Measurements from ENCODE around the gene SCN1B.
"Not testable (repeated sequence)": the region's sequence is repeated elsewhere in the genome, so short reads cannot be mapped to it uniquely, and the experiment has no call there.

The SCN1B gene

GRCh38 chr19:35013820-35014754 lies 16.2 kb upstream of the SCN1B start:
- H3K4me1 Mint-ChIP-seq = peaks cover 4% of the 10 kb centered on the region
- no peaks in the 10 kb centered on the region for H3K9me3 Mint-ChIP-seq
- TF ChIP-seq, protein P1, sequence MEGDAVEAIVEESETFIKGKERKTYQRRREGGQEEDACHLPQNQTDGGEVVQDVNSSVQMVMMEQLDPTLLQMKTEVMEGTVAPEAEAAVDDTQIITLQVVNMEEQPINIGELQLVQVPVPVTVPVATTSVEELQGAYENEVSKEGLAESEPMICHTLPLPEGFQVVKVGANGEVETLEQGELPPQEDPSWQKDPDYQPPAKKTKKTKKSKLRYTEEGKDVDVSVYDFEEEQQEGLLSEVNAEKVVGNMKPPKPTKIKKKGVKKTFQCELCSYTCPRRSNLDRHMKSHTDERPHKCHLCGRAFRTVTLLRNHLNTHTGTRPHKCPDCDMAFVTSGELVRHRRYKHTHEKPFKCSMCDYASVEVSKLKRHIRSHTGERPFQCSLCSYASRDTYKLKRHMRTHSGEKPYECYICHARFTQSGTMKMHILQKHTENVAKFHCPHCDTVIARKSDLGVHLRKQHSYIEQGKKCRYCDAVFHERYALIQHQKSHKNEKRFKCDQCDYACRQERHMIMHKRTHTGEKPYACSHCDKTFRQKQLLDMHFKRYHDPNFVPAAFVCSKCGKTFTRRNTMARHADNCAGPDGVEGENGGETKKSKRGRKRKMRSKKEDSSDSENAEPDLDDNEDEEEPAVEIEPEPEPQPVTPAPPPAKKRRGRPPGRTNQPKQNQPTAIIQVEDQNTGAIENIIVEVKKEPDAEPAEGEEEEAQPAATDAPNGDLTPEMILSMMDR (IDR thresholded peaks at IDR 0.05; ENCODE audit: unreplicated experiment in 3 of 3) = no peak
- peaks cover 3% of the 10 kb centered on the region for H3K27me3 Mint-ChIP-seq (ENCODE audit: low read depth)
- H3K36me3 Mint-ChIP-seq (ENCODE audit: low read depth) = peaks cover 67% of the 10 kb centered on the region
- peak overlapping the region in 1 of 3 experiments; percentile 79 for H3K27ac Mint-ChIP-seq
- H3K4me3 Mint-ChIP-seq = no peak overlapping the region

- H3K9me3 Mint-ChIP-seq; H3K4me1 Mint-ChIP-seq; H3K27ac Mint-ChIP-seq; H3K4me3 Mint-ChIP-seq; H3K27me3 Mint-ChIP-seq (ENCODE audit: low read depth): not testable (repeated sequence)
- peaks cover 71% of the 10 kb centered on the region for H3K36me3 Mint-ChIP-seq (ENCODE audit: low read depth)
Measured at GRCh38 chr19:35014774-35015173, 15.5 kb upstream of the SCN1B start.

DNA sequence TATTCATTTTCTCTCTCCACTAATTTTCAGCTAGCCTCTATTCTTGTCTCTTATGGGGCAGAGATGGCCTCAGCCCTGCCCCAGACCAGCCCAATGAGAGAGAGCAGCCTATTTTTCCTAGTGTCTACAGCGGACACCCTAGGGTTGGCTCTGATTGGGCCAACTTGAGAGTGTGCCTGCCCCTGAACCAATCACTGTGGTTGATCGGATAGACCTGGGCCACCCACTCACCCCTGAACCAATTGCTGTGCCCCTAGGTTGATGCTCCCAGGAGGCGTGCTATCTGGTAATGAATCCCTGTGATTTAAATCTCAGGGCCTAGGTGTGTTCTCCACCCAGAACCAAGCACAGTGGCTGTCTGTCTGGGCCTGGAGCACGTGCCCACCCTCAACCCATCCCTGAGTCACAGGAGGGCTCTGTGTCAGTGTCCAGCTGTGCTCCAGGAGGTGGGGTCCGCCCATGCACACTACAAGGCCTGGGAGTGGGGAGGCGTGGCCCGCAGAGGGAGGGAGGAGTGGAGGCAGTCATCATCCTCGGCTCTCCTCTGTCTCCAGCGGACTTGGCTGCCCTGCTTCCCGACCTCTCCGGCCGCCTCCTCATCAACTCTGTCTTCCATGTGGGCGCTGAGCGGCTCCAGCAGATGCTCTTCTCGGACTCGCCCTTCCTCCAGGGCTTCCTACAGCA lies 14.9 kb upstream of the SCN1B start:
- peaks cover 4% of the 10 kb centered on the region for H3K4me1 Mint-ChIP-seq
- TF ChIP-seq, protein P1 (IDR thresholded peaks at IDR 0.05; ENCODE audit: unreplicated experiment in 3 of 3) = no peak
- peaks cover 3% of the 10 kb centered on the region for H3K27me3 Mint-ChIP-seq (ENCODE audit: low read depth)
- peaks cover 73% of the 10 kb centered on the region for H3K36me3 Mint-ChIP-seq (ENCODE audit: low read depth)
- H3K9me3 Mint-ChIP-seq = no peaks in the 10 kb centered on the region
- no peak overlapping the region for H3K27ac Mint-ChIP-seq
- H3K4me3 Mint-ChIP-seq = no peak overlapping the region

GRCh38 chr19:35015954-35016351 lies 14.3 kb upstream of the SCN1B start:
- Mint-ChIP-seq H3K27me3 (ENCODE audit: low read depth) (peaks cover 3% of the 10 kb centered on the region), H3K4me1 (peaks cover 4% of the 10 kb centered on the region), H3K36me3 (ENCODE audit: low read depth) (peaks cover 76% of the 10 kb centered on the region), H3K27ac (no peak overlapping the region), H3K4me3 (no peak overlapping the region), H3K9me3 (no peaks in the 10 kb centered on the region)
- TF ChIP-seq, protein P1 (IDR thresholded peaks at IDR 0.05; ENCODE audit: unreplicated experiment in 3 of 3) = no peak

DNA sequence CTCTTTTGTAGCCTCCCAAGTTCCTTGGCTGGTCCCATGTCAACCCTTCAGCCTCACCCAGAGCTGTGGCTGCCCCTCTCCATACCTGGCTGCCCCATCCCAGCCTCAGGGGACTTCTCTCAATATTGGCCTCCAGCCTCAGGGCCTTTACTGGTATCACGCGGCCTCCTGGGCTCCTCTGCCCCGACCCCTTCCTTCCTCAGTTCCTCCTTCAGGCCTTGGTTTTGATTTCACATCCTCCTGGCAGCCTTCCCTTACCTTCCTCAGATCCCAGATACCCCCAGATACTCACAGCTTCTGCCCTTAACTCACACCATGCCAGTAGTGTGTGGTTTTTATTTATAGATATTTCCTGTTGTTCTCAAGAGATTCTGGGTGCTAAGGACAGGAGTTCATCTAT lies 12.8 kb upstream of the SCN1B start:
- Mint-ChIP-seq H3K4me3 (no peak overlapping the region), H3K27me3 (ENCODE audit: low read depth) (peaks cover 3% of the 10 kb centered on the region), H3K27ac (no peak overlapping the region), H3K4me1 (peaks cover under 1% of the 10 kb centered on the region), H3K36me3 (ENCODE audit: low read depth) (peaks cover 77% of the 10 kb centered on the region), H3K9me3 (no peaks in the 10 kb centered on the region)
- TF ChIP-seq, protein P1 (IDR thresholded peaks at IDR 0.05; ENCODE audit: unreplicated experiment in 3 of 3) = no peak

GRCh38 chr19:35018379-35018778 lies 11.9 kb upstream of the SCN1B start:
- Mint-ChIP-seq H3K36me3 (ENCODE audit: low read depth) (peaks cover 68% of the 10 kb centered on the region), H3K4me3 (no peak overlapping the region), H3K4me1 (no peaks in the 10 kb centered on the region), H3K9me3 (no peaks in the 10 kb centered on the region), H3K27ac (no peak overlapping the region), H3K27me3 (ENCODE audit: low read depth) (peaks cover 3% of the 10 kb centered on the region)
- TF ChIP-seq, protein P1 (IDR thresholded peaks at IDR 0.05; ENCODE audit: unreplicated experiment in 3 of 3) = no peak

All from nephron (organoid).